HG02870 (cell line): ENCODE results near the gene SEZ6.

ENCODE experiments used
- ATAC-seq: cut with Tn5 transposase; IDR thresholded peaks from one replicate; pipeline ENCODE4 v1.9.1; 2021; ENCODE audit warnings: mild to moderate bottlenecking, moderate library complexity; ENCODE audit not compliant: unreplicated experiment

The SEZ6 gene

GRCh38 chr17:28956861-28957260 is 49.0 kb downstream of the SEZ6 start:
- no peak for ATAC-seq

GRCh38 chr17:28956112-28956511 is 49.7 kb downstream of the SEZ6 start:
- no peak for ATAC-seq

- no peak for ATAC-seq
Observed at GRCh38 chr17:28955408-28955807, 50.4 kb downstream of the SEZ6 start.

- no peak for ATAC-seq
Observed at GRCh38 chr17:28954886-28955285, 50.9 kb downstream of the SEZ6 start.

- ATAC-seq = no peak
Observed at GRCh38 chr17:28953444-28954118, 52.3 kb downstream of the SEZ6 start.

GRCh38 chr17:28951991-28952975 is 53.5 kb downstream of the SEZ6 start:
- peak; percentile 65 for ATAC-seq

GRCh38 chr17:28951428-28951990 is 54.3 kb downstream of the SEZ6 start, which contains the start of gene PHF12:
PHF12 (minus strand) TSS chr17:28951518; CDS start chr17:28950960, 558 bp downstream.
- ATAC-seq = peak; percentile 53

GRCh38 chr17:28950752-28951427 is 54.9 kb downstream of the SEZ6 start:
- no peak for ATAC-seq

GRCh38 chr17:28950017-28950751 is 55.6 kb downstream of the SEZ6 start:
- ATAC-seq = no peak

- no peak for ATAC-seq
Observed at GRCh38 chr17:28949185-28950016, 56.4 kb downstream of the SEZ6 start.

- ATAC-seq = no peak
Observed at GRCh38 chr17:28948873-28949184, 57.0 kb downstream of the SEZ6 start.

GRCh38 chr17:28948342-28948741 is 57.5 kb downstream of the SEZ6 start:
- no peak for ATAC-seq

- no peak for ATAC-seq
Observed at GRCh38 chr17:28947639-28948038, 58.2 kb downstream of the SEZ6 start.

GRCh38 chr17:28946239-28946638 is 59.6 kb downstream of the SEZ6 start:
- ATAC-seq = no peak

- ATAC-seq = no peak
Observed at GRCh38 chr17:28944862-28945741, 60.7 kb downstream of the SEZ6 start.

- ATAC-seq = no peak
Observed at GRCh38 chr17:28944343-28944742, 61.5 kb downstream of the SEZ6 start.

- ATAC-seq = no peak
Observed at GRCh38 chr17:28942925-28943324, 62.9 kb downstream of the SEZ6 start.

- no peak for ATAC-seq
Observed at GRCh38 chr17:28941251-28941650, 64.6 kb downstream of the SEZ6 start.

GRCh38 chr17:28940675-28941074 is 65.2 kb downstream of the SEZ6 start:
- no peak for ATAC-seq
